Calu3 (cell line): ENCODE data around the gene TMEM266. TPM values are rescaled to one million over a fixed set of nuclear protein-coding genes. Genes with fewer than 3 reads are reported as not detected.

Experiments used
- BruUV-seq: library from RNA; stranded (reverse); fragments of 400-500 nt; replicated peaks from 2 replicates; lab custom pipeline; 2021; lab: Mats Ljungman, UMichigan
- CTCF ChIA-PET: fragments of 300-600 bp; sonication (Branson Sonifier 250); formaldehyde crosslinking; loops from one replicate; lab custom pipeline; 2022; ENCODE audit warnings: antibody characterized with exemption; lab: Charles Lee
- DNase-seq: peaks from one replicate; pipeline ENCODE4 v3.0.0; 2022
- H3K27ac Mint-ChIP-seq: one replicate; pipeline ENCODE4 v1.8.0; 2022; ENCODE audit warnings: mixed read lengths; ENCODE audit not compliant: unreplicated experiment
- H3K27me3 Mint-ChIP-seq: one replicate; pipeline ENCODE4 v1.8.0; 2022; ENCODE audit warnings: mixed read lengths; ENCODE audit not compliant: unreplicated experiment
- H3K36me3 Mint-ChIP-seq: one replicate; pipeline ENCODE4 v1.8.0; 2022; ENCODE audit warnings: mild to moderate bottlenecking, moderate library complexity, mixed read lengths; ENCODE audit not compliant: insufficient read depth, unreplicated experiment
- H3K4me1 Mint-ChIP-seq: one replicate; pipeline ENCODE4 v1.8.0; 2022; ENCODE audit warnings: mild to moderate bottlenecking, low read depth, mixed read lengths; ENCODE audit not compliant: unreplicated experiment
- H3K4me3 Mint-ChIP-seq: one replicate; pipeline ENCODE4 v1.8.0; 2022; ENCODE audit warnings: mild to moderate bottlenecking, low read depth, moderate library complexity, mixed read lengths; ENCODE audit not compliant: unreplicated experiment
- H3K9me3 Mint-ChIP-seq: one replicate; pipeline ENCODE4 v1.8.0; 2022; ENCODE audit warnings: low read depth, mixed read lengths; ENCODE audit not compliant: unreplicated experiment
- CTCF ChIP-seq: fragments of 200-600 bp; IDR thresholded peaks from one replicate; pipeline ENCODE4 v1.8.0; 2022; ENCODE audit warnings: antibody characterized with exemption; ENCODE audit not compliant: unreplicated experiment
- intact Hi-C: fragments of 100-400 bp; cut with micrococcal nuclease; formaldehyde crosslinking; loops from one replicate; pipeline ENCODE4 v1.10.0; 2022; ENCODE audit not compliant: unreplicated experiment
- total RNA-seq: library from RNA; stranded (reverse); gene quantifications from 2 replicates; pipeline ENCODE4 v1.2.3, GENCODE V29; 2022

Gene TMEM266
- total RNA-seq, 1 experiment from 2014 or later: not detected

GRCh38 chr15:76252249-76252648 is 192.5 kb downstream of the TMEM266 start:
- no peaks in the 10 kb centered on the region for H3K4me1 Mint-ChIP-seq
- H3K27me3 Mint-ChIP-seq: no peaks in the 10 kb centered on the region
- H3K9me3 Mint-ChIP-seq: no peaks in the 10 kb centered on the region
- no TSS peak for BruUV-seq
- intact Hi-C loops: no loop called here
- TF ChIP-seq CTCF: no peak
- H3K27ac Mint-ChIP-seq: no peak overlapping the region
- no peak overlapping the region for H3K4me3 Mint-ChIP-seq
- CTCF ChIA-PET: no interaction called here
- H3K36me3 Mint-ChIP-seq: peaks cover 3% of the 10 kb centered on the region
- DNase-seq: no peak

GRCh38 chr15:76253691-76254473 is 194.1 kb downstream of the TMEM266 start:
- H3K27me3 Mint-ChIP-seq: no peaks in the 10 kb centered on the region
- intact Hi-C loops: no loop called here
- no peak for TF ChIP-seq CTCF
- H3K9me3 Mint-ChIP-seq: no peaks in the 10 kb centered on the region
- DNase-seq: no peak
- CTCF ChIA-PET: no interaction called here
- H3K36me3 Mint-ChIP-seq: peaks cover 7% of the 10 kb centered on the region
- no peaks in the 10 kb centered on the region for H3K4me1 Mint-ChIP-seq
- no peak overlapping the region for H3K27ac Mint-ChIP-seq
- no TSS peak for BruUV-seq
- H3K4me3 Mint-ChIP-seq: no peak overlapping the region

Other genes starting within 250 kb of the TMEM266 start
- 34.1 and 34.7 TPM in 2 replicates for gene UBE2Q2, start 216.5 kb upstream of the TMEM266 start, total RNA-seq
- 49.2 and 49.5 TPM in 2 replicates for gene FBXO22, start 156.1 kb upstream of the TMEM266 start, total RNA-seq
- 0.09 and 0.71 TPM in 2 replicates for gene NRG4, start 47.6 kb upstream of the TMEM266 start, total RNA-seq